Measurements from ENCODE around the gene ELOVL3.

Gene ELOVL3

GRCh38 chr10:102255404-102255803 lies 29.3 kb downstream of the ELOVL3 start:
- no peak for DNase-seq

- DNase-seq = no peak
Measured at GRCh38 chr10:102261196-102261595, 35.1 kb downstream of the ELOVL3 start.

GRCh38 chr10:102261842-102262241 lies 35.7 kb downstream of the ELOVL3 start:
- no peak for DNase-seq

- DNase-seq = no peak
Measured at GRCh38 chr10:102262744-102263370, 36.8 kb downstream of the ELOVL3 start.

- DNase-seq = no peak
Measured at GRCh38 chr10:102264371-102264770, 38.3 kb downstream of the ELOVL3 start.

- no peak for DNase-seq
Measured at GRCh38 chr10:102266670-102267069, 40.6 kb downstream of the ELOVL3 start.

GRCh38 chr10:102267748-102268147 lies 41.6 kb downstream of the ELOVL3 start:
- no peak for DNase-seq

- no peak for DNase-seq
Measured at GRCh38 chr10:102268375-102268888, 42.3 kb downstream of the ELOVL3 start.

GRCh38 chr10:102269017-102269416 lies 42.9 kb downstream of the ELOVL3 start:
- DNase-seq = no peak

GRCh38 chr10:102274062-102274461 lies 48.0 kb downstream of the ELOVL3 start:
- DNase-seq = no peak

GRCh38 chr10:102275343-102275742 lies 49.2 kb downstream of the ELOVL3 start:
- no peak for DNase-seq

GRCh38 chr10:102279104-102279503 lies 53.0 kb downstream of the ELOVL3 start:
- DNase-seq = no peak

All from NCI-H1105 (cell line).